ENCODE data around the gene CR1. TPM values are rescaled to one million over a fixed set of nuclear protein-coding genes. Genes with fewer than 3 reads are reported as not detected.
"Not testable (repeated sequence)": the region's sequence is repeated elsewhere in the genome, so short reads cannot be mapped to it uniquely, and the experiment has no call there.

The CR1 gene
- total RNA-seq, 1 experiment from 2014 or later: not detected

GRCh38 chr1:207628776-207629175 is 132.8 kb downstream of the CR1 start:
- Mint-ChIP-seq H3K9me3 (ENCODE audit: low read depth, unreplicated experiment) (no peaks in the 10 kb centered on the region), H3K27me3 (ENCODE audit: unreplicated experiment) (no peaks in the 10 kb centered on the region), H3K27ac (ENCODE audit: unreplicated experiment) (no peak overlapping the region), H3K4me3 (ENCODE audit: low read depth, unreplicated experiment) (no peak overlapping the region), H3K4me1 (ENCODE audit: low read depth, unreplicated experiment) (peaks cover 6% of the 10 kb centered on the region), H3K36me3 (ENCODE audit: insufficient read depth, unreplicated experiment) (no peaks in the 10 kb centered on the region)
- CTCF ChIA-PET: interaction anchor here (1.0 kb wide), 1 partner anchor 9 kb away, joined by 5 read pairs; no protein-coding TSS in a partner anchor
- intact Hi-C loops (cut with micrococcal nuclease; ENCODE audit: unreplicated experiment): no loop called here
- TF ChIP-seq CTCF (IDR thresholded peaks at IDR 0.05; ENCODE audit: unreplicated experiment): no peak
- DNase-seq: no peak
- no TSS peak for BruUV-seq (replicated peaks)

- H3K4me1 Mint-ChIP-seq (ENCODE audit: low read depth, unreplicated experiment): peaks cover 3% of the 10 kb centered on the region
- intact Hi-C loops (cut with micrococcal nuclease; ENCODE audit: unreplicated experiment): no loop called here
- no peaks in the 10 kb centered on the region for H3K36me3 Mint-ChIP-seq (ENCODE audit: insufficient read depth, unreplicated experiment)
- no peak overlapping the region for H3K4me3 Mint-ChIP-seq (ENCODE audit: low read depth, unreplicated experiment)
- no peak overlapping the region for H3K27ac Mint-ChIP-seq (ENCODE audit: unreplicated experiment)
- BruUV-seq (replicated peaks): no TSS peak
- no peaks in the 10 kb centered on the region for H3K27me3 Mint-ChIP-seq (ENCODE audit: unreplicated experiment)
- CTCF ChIA-PET: no interaction called here
- H3K9me3 Mint-ChIP-seq (ENCODE audit: low read depth, unreplicated experiment): no peaks in the 10 kb centered on the region
- TF ChIP-seq CTCF (IDR thresholded peaks at IDR 0.05; ENCODE audit: unreplicated experiment): no peak
- DNase-seq: no peak
Observed at GRCh38 chr1:207631137-207631536, 135.2 kb downstream of the CR1 start.

- BruUV-seq (replicated peaks): no TSS peak
- Mint-ChIP-seq H3K27me3 (ENCODE audit: unreplicated experiment) (peaks cover 6% of the 10 kb centered on the region), H3K9me3 (ENCODE audit: low read depth, unreplicated experiment) (no peaks in the 10 kb centered on the region), H3K4me3 (ENCODE audit: low read depth, unreplicated experiment) (no peak overlapping the region), H3K27ac (ENCODE audit: unreplicated experiment) (no peak overlapping the region), H3K36me3 (ENCODE audit: insufficient read depth, unreplicated experiment) (no peaks in the 10 kb centered on the region), H3K4me1 (ENCODE audit: low read depth, unreplicated experiment) (no peaks in the 10 kb centered on the region)
- intact Hi-C loops (cut with micrococcal nuclease; ENCODE audit: unreplicated experiment): no loop called here
- no peak for TF ChIP-seq CTCF (IDR thresholded peaks at IDR 0.05; ENCODE audit: unreplicated experiment)
- no peak for DNase-seq
- CTCF ChIA-PET: interaction anchor here (0.8 kb wide), 1 partner anchor 40 kb away, joined by 3 read pairs; no protein-coding TSS in a partner anchor
Observed at GRCh38 chr1:207633226-207633625, 137.3 kb downstream of the CR1 start.

GRCh38 chr1:207633699-207634289 is 137.8 kb downstream of the CR1 start:
- DNase-seq; BruUV-seq (replicated peaks); H3K27ac Mint-ChIP-seq (ENCODE audit: unreplicated experiment); intact Hi-C loops (cut with micrococcal nuclease; ENCODE audit: unreplicated experiment); H3K4me1 Mint-ChIP-seq (ENCODE audit: low read depth, unreplicated experiment); CTCF ChIA-PET; H3K4me3 Mint-ChIP-seq (ENCODE audit: low read depth, unreplicated experiment); H3K9me3 Mint-ChIP-seq (ENCODE audit: low read depth, unreplicated experiment); H3K36me3 Mint-ChIP-seq (ENCODE audit: insufficient read depth, unreplicated experiment): not testable (repeated sequence)
- H3K27me3 Mint-ChIP-seq (ENCODE audit: unreplicated experiment): peaks cover 12% of the 10 kb centered on the region

GRCh38 chr1:207634293-207634692 is 138.3 kb downstream of the CR1 start:
- BruUV-seq (replicated peaks); H3K4me3 Mint-ChIP-seq (ENCODE audit: low read depth, unreplicated experiment); DNase-seq; H3K36me3 Mint-ChIP-seq (ENCODE audit: insufficient read depth, unreplicated experiment); H3K9me3 Mint-ChIP-seq (ENCODE audit: low read depth, unreplicated experiment); CTCF ChIA-PET; H3K27ac Mint-ChIP-seq (ENCODE audit: unreplicated experiment); intact Hi-C loops (cut with micrococcal nuclease; ENCODE audit: unreplicated experiment); H3K4me1 Mint-ChIP-seq (ENCODE audit: low read depth, unreplicated experiment): not testable (repeated sequence)
- H3K27me3 Mint-ChIP-seq (ENCODE audit: unreplicated experiment): peaks cover 17% of the 10 kb centered on the region

GRCh38 chr1:207635569-207636186 is 139.7 kb downstream of the CR1 start:
- intact Hi-C loops (cut with micrococcal nuclease; ENCODE audit: unreplicated experiment); CTCF ChIA-PET; DNase-seq; H3K27ac Mint-ChIP-seq (ENCODE audit: unreplicated experiment); H3K9me3 Mint-ChIP-seq (ENCODE audit: low read depth, unreplicated experiment); H3K4me1 Mint-ChIP-seq (ENCODE audit: low read depth, unreplicated experiment); H3K36me3 Mint-ChIP-seq (ENCODE audit: insufficient read depth, unreplicated experiment); BruUV-seq (replicated peaks); H3K4me3 Mint-ChIP-seq (ENCODE audit: low read depth, unreplicated experiment): not testable (repeated sequence)
- H3K27me3 Mint-ChIP-seq (ENCODE audit: unreplicated experiment): peaks cover 23% of the 10 kb centered on the region

GRCh38 chr1:207638487-207639145 is 142.7 kb downstream of the CR1 start:
- CTCF ChIA-PET; H3K4me3 Mint-ChIP-seq (ENCODE audit: low read depth, unreplicated experiment); H3K4me1 Mint-ChIP-seq (ENCODE audit: low read depth, unreplicated experiment); BruUV-seq (replicated peaks); intact Hi-C loops (cut with micrococcal nuclease; ENCODE audit: unreplicated experiment); H3K36me3 Mint-ChIP-seq (ENCODE audit: insufficient read depth, unreplicated experiment); H3K9me3 Mint-ChIP-seq (ENCODE audit: low read depth, unreplicated experiment); H3K27ac Mint-ChIP-seq (ENCODE audit: unreplicated experiment); DNase-seq: not testable (repeated sequence)
- H3K27me3 Mint-ChIP-seq (ENCODE audit: unreplicated experiment): peaks cover 23% of the 10 kb centered on the region

All from Calu3 (cell line).